ENCODE data around the gene TOP2A. TPM values are rescaled to one million over a fixed set of nuclear protein-coding genes. Genes with fewer than 3 reads are reported as not detected.
"Not testable (repeated sequence)": the region's sequence is repeated elsewhere in the genome, so short reads cannot be mapped to it uniquely, and the experiment has no call there.

Gene TOP2A
- total RNA-seq, 4 donors from 2014 or later, result 0.26 to 1.6 (median 1.0) TPM

DNA sequence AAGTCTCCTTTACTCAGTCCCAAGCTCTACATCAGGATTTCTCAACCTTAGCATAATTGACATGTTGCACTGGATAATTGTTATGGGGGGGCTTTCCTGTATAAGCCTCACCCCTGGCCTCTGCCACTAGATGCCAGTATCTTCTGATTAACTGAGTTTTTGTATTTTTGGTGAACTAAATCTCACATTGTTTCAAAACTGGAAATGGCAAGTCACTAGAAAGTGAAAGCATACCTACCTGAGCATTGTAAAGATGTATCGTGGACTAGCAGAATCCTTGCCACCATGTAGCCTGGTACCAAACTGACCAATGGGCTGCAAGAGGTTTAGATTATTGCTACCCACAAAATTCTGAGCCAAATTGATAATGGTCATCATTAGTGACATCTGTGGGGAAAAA, 15.0 kb downstream of the TOP2A start:
- no peak overlapping the region for H3K27ac ChIP-seq
- intact Hi-C loops (cut with DNase I; ENCODE audit: low total_unique reads) (no loop called here), in situ Hi-C loops (cut with MboI; ENCODE audit: low sequenced_read_pairs in 4 of 4) (no loop called here)
- ATAC-seq, result no peak
- H3K9me3 ChIP-seq, result no peaks in the 10 kb centered on the region
- no peaks in the 10 kb centered on the region for H3K27me3 ChIP-seq
- H3K4me1 ChIP-seq, result no peaks in the 10 kb centered on the region
- no peak for TF ChIP-seq POLR2A (IDR thresholded peaks at IDR 0.05)
- TF ChIP-seq, protein P1, sequence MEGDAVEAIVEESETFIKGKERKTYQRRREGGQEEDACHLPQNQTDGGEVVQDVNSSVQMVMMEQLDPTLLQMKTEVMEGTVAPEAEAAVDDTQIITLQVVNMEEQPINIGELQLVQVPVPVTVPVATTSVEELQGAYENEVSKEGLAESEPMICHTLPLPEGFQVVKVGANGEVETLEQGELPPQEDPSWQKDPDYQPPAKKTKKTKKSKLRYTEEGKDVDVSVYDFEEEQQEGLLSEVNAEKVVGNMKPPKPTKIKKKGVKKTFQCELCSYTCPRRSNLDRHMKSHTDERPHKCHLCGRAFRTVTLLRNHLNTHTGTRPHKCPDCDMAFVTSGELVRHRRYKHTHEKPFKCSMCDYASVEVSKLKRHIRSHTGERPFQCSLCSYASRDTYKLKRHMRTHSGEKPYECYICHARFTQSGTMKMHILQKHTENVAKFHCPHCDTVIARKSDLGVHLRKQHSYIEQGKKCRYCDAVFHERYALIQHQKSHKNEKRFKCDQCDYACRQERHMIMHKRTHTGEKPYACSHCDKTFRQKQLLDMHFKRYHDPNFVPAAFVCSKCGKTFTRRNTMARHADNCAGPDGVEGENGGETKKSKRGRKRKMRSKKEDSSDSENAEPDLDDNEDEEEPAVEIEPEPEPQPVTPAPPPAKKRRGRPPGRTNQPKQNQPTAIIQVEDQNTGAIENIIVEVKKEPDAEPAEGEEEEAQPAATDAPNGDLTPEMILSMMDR (IDR thresholded peaks at IDR 0.05 in 4 of 5, conservative IDR thresholded peaks at IDR 0.05 in 1 of 5), result no peak
- no peak for DNase-seq
- no peak overlapping the region for H3K4me3 ChIP-seq
- no peaks in the 10 kb centered on the region for H3K36me3 ChIP-seq

DNA sequence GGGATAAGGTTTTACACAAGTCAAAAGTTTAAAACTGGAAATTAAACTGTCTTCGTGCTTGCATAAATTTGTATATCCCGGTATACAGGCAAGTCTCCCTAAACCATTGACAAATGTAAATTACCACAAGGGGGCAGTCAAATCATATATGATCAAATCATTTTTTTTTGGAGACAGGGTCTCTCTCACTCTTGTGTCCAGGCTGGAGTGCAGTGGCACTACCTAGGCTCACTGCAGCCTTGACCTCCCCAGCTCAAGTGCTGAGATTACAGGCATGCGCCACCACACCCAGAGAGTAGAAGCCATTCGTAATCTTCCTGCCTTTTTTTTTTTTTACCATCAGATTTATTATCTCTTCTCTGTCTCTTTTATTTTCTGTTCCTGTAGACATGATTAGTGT, 18.5 kb downstream of the TOP2A start:
- Histone ChIP-seq H3K27ac (no peak overlapping the region), H3K27me3 (no peaks in the 10 kb centered on the region), H3K9me3 (no peaks in the 10 kb centered on the region), H3K4me3 (no peak overlapping the region), H3K4me1 (no peaks in the 10 kb centered on the region), H3K36me3 (no peaks in the 10 kb centered on the region)
- DNase-seq (no peak), ATAC-seq (peak in 1 of 2 donors; percentile 74)
- no peak for TF ChIP-seq POLR2A (IDR thresholded peaks at IDR 0.05)
- TF ChIP-seq, protein P1 (IDR thresholded peaks at IDR 0.05 in 4 of 5, conservative IDR thresholded peaks at IDR 0.05 in 1 of 5), result peak; percentile 47 to 71 (median 56)
- intact Hi-C loops (cut with DNase I; ENCODE audit: low total_unique reads) (loop anchor here (1.0 to 5.0 kb wide), 4 partner anchors 42 to 134 kb away; partner anchors contain the start of gene IGFBP4), in situ Hi-C loops (cut with MboI; ENCODE audit: low sequenced_read_pairs in 4 of 4) (no loop called here)

DNA sequence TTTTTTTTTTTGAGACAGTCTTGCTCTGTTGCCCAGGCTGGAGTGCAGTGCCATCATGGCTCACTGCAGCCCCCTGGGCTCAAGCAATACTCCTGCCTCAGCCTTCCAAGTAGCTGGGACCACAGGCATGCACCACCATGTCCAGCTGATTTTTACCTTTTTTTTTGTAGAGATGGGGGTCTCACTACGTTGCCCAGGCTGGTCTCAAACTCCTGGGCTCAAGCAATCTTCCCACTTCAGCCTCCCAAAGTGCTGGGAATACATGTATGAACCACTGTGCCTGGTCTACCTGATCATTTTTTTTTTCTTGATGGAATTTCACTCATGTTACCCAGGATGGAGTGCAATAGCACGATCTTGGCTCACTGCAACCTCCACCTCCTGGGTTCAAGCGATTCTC, 31.1 kb downstream of the TOP2A start:
- H3K27ac ChIP-seq; H3K9me3 ChIP-seq; H3K27me3 ChIP-seq; H3K36me3 ChIP-seq; H3K4me3 ChIP-seq; in situ Hi-C loops (cut with MboI; ENCODE audit: low sequenced_read_pairs in 4 of 4); H3K4me1 ChIP-seq; ATAC-seq; intact Hi-C loops (cut with DNase I; ENCODE audit: low total_unique reads); DNase-seq: not testable (repeated sequence)

DNA sequence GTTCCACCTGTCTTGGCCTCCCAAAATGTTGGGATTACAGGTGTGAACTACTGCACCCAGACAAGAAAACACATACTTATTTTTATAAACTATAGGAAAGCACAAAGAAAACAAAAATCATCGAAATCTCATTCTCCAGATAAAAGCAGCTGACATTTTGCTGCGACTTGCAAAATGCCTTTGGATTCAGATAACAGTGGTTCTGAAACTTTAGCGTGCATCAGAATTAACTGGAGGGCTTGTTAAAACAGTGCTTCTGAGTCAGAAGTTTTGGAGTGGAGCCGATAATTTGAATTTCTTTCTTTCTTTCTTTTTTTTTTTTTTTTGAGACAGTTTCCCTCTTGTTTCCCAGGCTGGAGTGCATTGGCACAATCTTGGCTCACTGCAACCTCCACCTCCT, 35.4 kb downstream of the TOP2A start:
- no peaks in the 10 kb centered on the region for H3K36me3 ChIP-seq
- in situ Hi-C loops (cut with MboI; ENCODE audit: low sequenced_read_pairs in 4 of 4), result no loop called here
- no peak for DNase-seq

DNA sequence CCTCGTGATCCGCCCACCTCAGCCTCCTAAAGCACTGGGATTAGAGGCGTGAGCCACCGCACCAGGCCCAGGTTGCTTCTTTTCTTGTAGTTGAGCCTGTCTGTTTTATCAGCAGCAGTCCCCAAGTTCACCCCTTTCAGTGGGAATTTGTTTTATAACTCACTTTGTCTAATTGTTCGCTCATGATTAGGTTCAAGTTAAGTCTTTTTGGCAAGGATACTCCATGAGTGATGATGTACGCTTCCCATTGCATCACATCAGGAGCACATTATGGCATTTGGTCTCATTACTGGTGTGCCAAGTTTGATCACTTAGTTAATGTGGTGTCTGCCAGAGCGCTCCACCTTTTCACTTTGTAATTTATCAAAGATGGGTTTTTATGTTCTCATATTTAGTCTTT, 38.7 kb downstream of the TOP2A start:
- H3K4me3 ChIP-seq, result no peak overlapping the region
- no peaks in the 10 kb centered on the region for H3K36me3 ChIP-seq
- H3K4me1 ChIP-seq, result no peaks in the 10 kb centered on the region
- no peak overlapping the region for H3K27ac ChIP-seq
- intact Hi-C loops (cut with DNase I; ENCODE audit: low total_unique reads), result no loop called here
- TF ChIP-seq POLR2A (IDR thresholded peaks at IDR 0.05), result no peak
- TF ChIP-seq, protein P1 (IDR thresholded peaks at IDR 0.05 in 4 of 5, conservative IDR thresholded peaks at IDR 0.05 in 1 of 5), result no peak
- no peaks in the 10 kb centered on the region for H3K9me3 ChIP-seq
- in situ Hi-C loops (cut with MboI; ENCODE audit: low sequenced_read_pairs in 4 of 4), result no loop called here
- DNase-seq (no peak), ATAC-seq (no peak)
- peaks cover 0 to 2% (median 0%) of the 10 kb centered on the region in 3 donors for H3K27me3 ChIP-seq

More for the DNA sequence above, 35.4 kb downstream of the TOP2A start:
- Histone ChIP-seq H3K4me1 (no peaks in the 10 kb centered on the region), H3K9me3 (no peaks in the 10 kb centered on the region), H3K27ac (no peak overlapping the region), H3K27me3 (peaks cover 0 to 2% (median 0%) of the 10 kb centered on the region in 3 donors), H3K4me3 (no peak overlapping the region)
- intact Hi-C loops (cut with DNase I; ENCODE audit: low total_unique reads), result no loop called here
- ATAC-seq, result no peak
- TF ChIP-seq, protein P1 (IDR thresholded peaks at IDR 0.05 in 4 of 5, conservative IDR thresholded peaks at IDR 0.05 in 1 of 5), result no peak
- no peak for TF ChIP-seq POLR2A (IDR thresholded peaks at IDR 0.05)
